Right lobe of liver (tissue), 6 donors: ENCODE measurements around the gene JAZF1. TPM values are rescaled to one million over a fixed set of nuclear protein-coding genes. Genes with fewer than 3 reads are reported as not detected.
A peak's percentile ranks its signal among the peaks of the same experiment; 100 is the strongest.

Experiments used
- ATAC-seq, 4 donors: fragments of 200-7000 bp; cut with Tn5 transposase; one replicate each; pipeline ENCODE4 v1.9.1; 2020; ENCODE audit warnings: mild to moderate bottlenecking in 4 of 4, moderate library complexity in 4 of 4
- DNase-seq, 3 donors: peaks; one replicate each; pipeline ENCODE4 v3.0.0-alpha.2; 2020
- H3K27ac ChIP-seq, 3 donors: fragments of 200-600 bp; one replicate each; pipeline ENCODE4 v1.8.0; 2022
- H3K27me3 ChIP-seq, 2 donors: fragments of 200-600 bp; one replicate each; pipeline ENCODE4 v1.8.0; 2022
- H3K36me3 ChIP-seq, 4 donors: fragments of 200-600 bp; sonication (generic) in 1 of 4; one replicate each; pipeline versions ENCODE4 v1.5.1 to v1.8.0; 2017 to 2022; ENCODE audit warnings: control low read depth in 1 of 4
- H3K4me1 ChIP-seq, 4 donors: fragments of 200-600 bp; sonication (generic) in 1 of 4; one replicate each; pipeline versions ENCODE4 v1.5.1 to v1.8.0; 2017 to 2022; ENCODE audit warnings: control low read depth in 1 of 4
- H3K4me3 ChIP-seq, 3 donors: fragments of 200-600 bp; one replicate each; pipeline ENCODE4 v1.8.0; 2022
- H3K9me3 ChIP-seq, 4 donors: fragments of 200-600 bp; sonication (generic) in 1 of 4; one replicate each; pipeline versions ENCODE4 v1.5.1 to v1.8.0; 2017 to 2022; ENCODE audit warnings: control low read depth in 1 of 4
- POLR2A ChIP-seq: fragments of 450-650 bp; IDR thresholded peaks from one replicate; pipeline ENCODE4 v1.6.1; 2017; ENCODE audit warnings: antibody characterized with exemption, mild to moderate bottlenecking
- WGBS: methylation state at CpG from one replicate; pipeline ENCODE4 v1.1.6; 2018; ENCODE audit warnings: low coverage, low lambda C conversion rate; ENCODE audit not compliant: insufficient coverage; ENCODE audit errors: missing lambda C conversion rate; 5-methylcytosine and 5-hydroxymethylcytosine counted together
- intact Hi-C, 2 donors: fragments of 100-400 bp; cut with DNase I; formaldehyde crosslinking; loops; one replicate each; pipeline versions ENCODE4 v1.11.2 to v1.14.1; 2022
- total RNA-seq, 6 experiments: library from RNA; depleted of rRNA in 2 of 6; stranded (reverse); fragments of >200 nt in 2 of 6; fragmentation: NEBNext Ultra II Directional in 3 of 6; extraction: Animal tissue kit (Norgen Biotek cat#: 25700) in 3 of 6; gene quantifications; one replicate each; pipeline versions ENCODE4 v1.1.0 to v1.2.4, GENCODE V29; 2016 to 2023
- TF ChIP-seq, protein P1 (sequence below), 4 donors: fragments of 200-600 bp in 3 of 4; fragments of 450-650 bp in 1 of 4; IDR thresholded peaks; one replicate each; pipeline versions ENCODE4 v1.5.1 to v1.8.0; 2016 to 2022; ENCODE audit warnings: antibody characterized with exemption in 4 of 4, mild to moderate bottlenecking in 2 of 4
- donor health status: DM: no; HTN: yes; CAD: no.
- donor health status: DM: no; HTN: no; CAD: no.
- donor health status: DM: no; HTN: no; CAD: no.
- donor health status: DM: no; HTN: yes; CAD: no.
- donor health status: DM: no; HTN: yes; CAD: no.

The JAZF1 gene
- total RNA-seq, 6 experiments from 2014 or later, result 4.8 to 20.9 (median 6.9) TPM

DNA sequence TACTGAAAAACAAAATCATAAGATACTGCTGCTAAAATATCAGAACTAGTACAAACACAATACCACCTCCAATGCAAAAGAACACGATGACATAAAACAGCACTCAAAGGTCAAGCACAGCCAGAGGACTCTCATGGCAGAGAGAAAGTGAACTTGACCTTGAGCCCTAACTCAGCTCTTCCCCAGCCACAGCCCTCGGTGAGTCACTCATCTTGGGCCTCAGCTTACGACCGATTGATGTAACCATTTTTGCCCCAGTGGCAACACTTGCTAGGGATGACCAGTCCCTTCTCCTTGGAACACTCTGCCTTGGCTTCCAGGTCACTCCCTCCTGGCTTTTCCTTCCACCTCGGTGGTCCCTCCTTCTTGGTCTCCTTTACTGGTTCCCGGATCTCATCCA lies 77.8 kb downstream of the JAZF1 start:
- ATAC-seq (peak in 1 of 4 donors; percentile 37), DNase-seq (no peak)
- TF ChIP-seq, protein P1, sequence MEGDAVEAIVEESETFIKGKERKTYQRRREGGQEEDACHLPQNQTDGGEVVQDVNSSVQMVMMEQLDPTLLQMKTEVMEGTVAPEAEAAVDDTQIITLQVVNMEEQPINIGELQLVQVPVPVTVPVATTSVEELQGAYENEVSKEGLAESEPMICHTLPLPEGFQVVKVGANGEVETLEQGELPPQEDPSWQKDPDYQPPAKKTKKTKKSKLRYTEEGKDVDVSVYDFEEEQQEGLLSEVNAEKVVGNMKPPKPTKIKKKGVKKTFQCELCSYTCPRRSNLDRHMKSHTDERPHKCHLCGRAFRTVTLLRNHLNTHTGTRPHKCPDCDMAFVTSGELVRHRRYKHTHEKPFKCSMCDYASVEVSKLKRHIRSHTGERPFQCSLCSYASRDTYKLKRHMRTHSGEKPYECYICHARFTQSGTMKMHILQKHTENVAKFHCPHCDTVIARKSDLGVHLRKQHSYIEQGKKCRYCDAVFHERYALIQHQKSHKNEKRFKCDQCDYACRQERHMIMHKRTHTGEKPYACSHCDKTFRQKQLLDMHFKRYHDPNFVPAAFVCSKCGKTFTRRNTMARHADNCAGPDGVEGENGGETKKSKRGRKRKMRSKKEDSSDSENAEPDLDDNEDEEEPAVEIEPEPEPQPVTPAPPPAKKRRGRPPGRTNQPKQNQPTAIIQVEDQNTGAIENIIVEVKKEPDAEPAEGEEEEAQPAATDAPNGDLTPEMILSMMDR (IDR thresholded peaks at IDR 0.05), result no peak
- H3K4me1 ChIP-seq, result peaks cover 0 to 18% (median 6%) of the 10 kb centered on the region in 4 donors
- intact Hi-C loops, result no loop called here
- H3K27me3 ChIP-seq, result no peaks in the 10 kb centered on the region
- H3K9me3 ChIP-seq, result no peaks in the 10 kb centered on the region
- no peak overlapping the region for H3K27ac ChIP-seq
- no peak overlapping the region for H3K4me3 ChIP-seq
- H3K36me3 ChIP-seq, result no peaks in the 10 kb centered on the region
- WGBS, result 73% methylated on average over 6 of the region's 6 CpGs

DNA sequence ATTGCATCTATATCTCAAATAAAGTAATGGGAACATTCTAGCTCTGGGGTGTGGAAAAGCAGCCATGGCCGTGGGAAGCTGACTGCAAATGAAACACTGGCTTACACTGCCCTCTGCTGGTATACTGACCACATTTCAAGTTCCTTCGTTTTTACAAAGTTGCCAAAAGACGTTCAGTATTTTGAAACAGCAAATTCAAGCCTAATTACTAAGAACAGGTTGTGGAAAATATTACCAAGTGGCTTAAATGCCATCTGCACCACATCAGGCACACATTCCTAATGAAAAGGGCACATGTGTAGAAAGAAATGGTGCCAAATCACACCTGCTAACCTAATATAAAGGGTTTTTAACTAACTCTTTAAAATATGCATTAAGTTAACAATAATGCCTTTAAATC lies 83.9 kb downstream of the JAZF1 start:
- no peaks in the 10 kb centered on the region for H3K9me3 ChIP-seq
- TF ChIP-seq, protein P1 (IDR thresholded peaks at IDR 0.05), result peak; percentile 76 to 87 (median 86)
- no peak for TF ChIP-seq POLR2A
- WGBS, result 0% methylated on average over 3 of the region's 3 CpGs
- no peak overlapping the region for H3K4me3 ChIP-seq
- no peaks in the 10 kb centered on the region for H3K27me3 ChIP-seq
- intact Hi-C loops, result no loop called here
- no peak overlapping the region for H3K27ac ChIP-seq
- DNase-seq, result peak in 1 of 3 donors; percentile 64
- peak; percentile 91 to 96 (median 92) for ATAC-seq
- H3K36me3 ChIP-seq, result no peaks in the 10 kb centered on the region
- peaks cover 0 to 4% (median 0%) of the 10 kb centered on the region in 4 donors for H3K4me1 ChIP-seq

DNA sequence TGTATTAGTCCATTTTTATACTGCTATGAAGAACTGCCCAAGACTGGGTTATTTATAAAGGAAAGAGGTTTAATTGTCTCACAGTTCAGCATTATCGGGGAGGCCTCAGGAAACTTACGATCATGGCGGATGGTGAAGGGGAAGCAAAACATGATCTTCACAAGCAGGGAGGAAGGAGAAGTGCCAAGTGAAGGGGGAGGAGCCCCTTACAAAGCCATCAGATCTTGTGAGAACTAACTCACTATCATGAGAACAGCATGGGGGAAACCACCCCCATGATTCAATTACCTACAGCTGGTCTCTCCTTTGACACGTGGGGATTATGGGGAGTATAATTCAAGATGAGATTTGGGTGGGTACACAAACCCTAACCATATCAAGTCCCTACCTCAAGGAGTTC lies 85.4 kb downstream of the JAZF1 start:
- 87% methylated on average over 3 of the region's 4 CpGs for WGBS
- no peaks in the 10 kb centered on the region for H3K9me3 ChIP-seq
- H3K36me3 ChIP-seq, result no peaks in the 10 kb centered on the region
- H3K4me3 ChIP-seq, result no peak overlapping the region
- ATAC-seq (no peak), DNase-seq (no peak)
- no peak overlapping the region for H3K27ac ChIP-seq
- no peaks in the 10 kb centered on the region for H3K27me3 ChIP-seq
- H3K4me1 ChIP-seq, result peaks cover 0 to 4% (median 0%) of the 10 kb centered on the region in 4 donors
- TF ChIP-seq, protein P1 (IDR thresholded peaks at IDR 0.05), result no peak
- no peak for TF ChIP-seq POLR2A
- intact Hi-C loops, result no loop called here

DNA sequence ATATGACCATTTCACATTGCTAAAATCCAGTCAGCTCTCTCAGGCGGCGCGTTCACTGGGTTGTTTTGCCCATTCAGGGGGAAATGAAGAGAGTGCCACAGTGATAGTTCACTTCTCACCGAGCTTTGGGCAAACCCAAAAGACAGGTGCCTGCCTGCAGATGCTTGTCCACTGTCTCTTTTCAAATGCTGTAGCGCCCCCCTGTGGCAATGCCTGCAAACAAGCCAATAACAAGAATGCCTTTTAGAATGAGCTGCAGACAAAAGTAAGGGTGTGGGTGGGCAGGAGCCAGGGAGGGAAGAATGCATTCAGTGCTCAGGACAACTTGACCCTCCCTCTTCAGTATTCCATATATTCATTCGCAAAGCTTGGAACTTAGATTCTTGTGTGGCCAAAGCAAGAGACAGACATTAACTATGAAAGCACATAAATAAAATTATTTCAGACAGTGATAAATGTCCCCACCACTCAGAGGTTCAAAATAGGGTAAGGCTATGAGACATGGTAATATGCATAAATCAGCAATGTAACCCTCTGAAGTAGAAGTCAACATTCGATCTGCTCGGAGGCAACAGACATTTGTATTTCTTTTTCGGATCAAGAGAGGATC lies 86.9 kb downstream of the JAZF1 start:
- 59% methylated on average over 5 of the region's 9 CpGs for WGBS
- peak in 3 of 4 donors; percentile 50 to 65 (median 63) for ATAC-seq
- H3K27ac ChIP-seq, result no peak overlapping the region
- TF ChIP-seq, protein P1 (IDR thresholded peaks at IDR 0.05), result peak in 3 of 4 donors; percentile 45 to 68 (median 47)
- TF ChIP-seq POLR2A, result no peak
- peak; percentile 66 to 78 (median 74) for DNase-seq
- peaks cover 0 to 4% (median 0%) of the 10 kb centered on the region in 4 donors for H3K4me1 ChIP-seq
- H3K27me3 ChIP-seq, result no peaks in the 10 kb centered on the region
- H3K4me3 ChIP-seq, result no peak overlapping the region
- no peaks in the 10 kb centered on the region for H3K9me3 ChIP-seq
- no peaks in the 10 kb centered on the region for H3K36me3 ChIP-seq
- intact Hi-C loops, result no loop called here
